B cell (primary cell): ENCODE data around the gene GSC2. TPM values are rescaled to one million over a fixed set of nuclear protein-coding genes. Genes with fewer than 3 reads are reported as not detected.

Source experiments
- ATAC-seq: fragments of 200-7000 bp; cut with Tn5 transposase; one replicate; pipeline ENCODE4 v1.10.0; 2021; ENCODE audit warnings: low read depth, mild to moderate bottlenecking, moderate number of reproducible peaks, moderate library complexity
- CTCF ChIA-PET: fragments of 350-600 bp; sonication (Branson Sonifier 250); formaldehyde crosslinking; loops from one replicate; lab custom pipeline; 2021; ENCODE audit warnings: antibody characterized with exemption, inconsistent platforms; lab: Charles Lee
- POLR2A ChIA-PET: fragments of 350-600 bp; sonication (Branson Sonifier 250); formaldehyde crosslinking; loops from one replicate; lab custom pipeline; 2021; ENCODE audit warnings: antibody characterized with exemption; lab: Charles Lee
- DNase-seq: peaks from one replicate; pipeline ENCODE4 v3.0.0; 2013
- H2AFZ ChIP-seq: 2 replicates; pipeline ENCODE4 v1.6.1; 2012; ENCODE audit warnings: mild to moderate bottlenecking, low read depth, low read length; ENCODE audit not compliant: insufficient read depth, poor library complexity, severe bottlenecking
- H3K27ac ChIP-seq, 2 donors: 1 replicate in 1 of 2; 2 replicates in 1 of 2; pipeline ENCODE4 v1.5.1; 2012 to 2013; ENCODE audit warnings: low read length in 2 of 2, mild to moderate bottlenecking in 2 of 2, moderate library complexity in 1 of 2
- H3K27me3 ChIP-seq, 4 experiments: fragments of 200-600 bp in 1 of 4; sonication (generic) in 1 of 4; replicated peaks in 1 of 4; 1 replicate in 2 of 4; 2 replicates in 2 of 4; pipeline versions ENCODE4 v1.6.1 to v1.7.0; 2013 to 2016; ENCODE audit warnings: low read length in 3 of 4, mild to moderate bottlenecking in 2 of 4, mixed read lengths in 1 of 4, moderate library complexity in 1 of 4; ENCODE audit not compliant: insufficient read depth in 4 of 4, control insufficient read depth in 3 of 4; ENCODE audit errors: control extremely low read depth in 1 of 4
- H3K36me3 ChIP-seq, 2 experiments: replicated peaks in 1 of 2; 1 replicate in 1 of 2; 2 replicates in 1 of 2; pipeline versions ENCODE4 v1.6.1 to v1.7.1; 2013; ENCODE audit warnings: low read length in 1 of 2; ENCODE audit not compliant: insufficient read depth in 2 of 2, control insufficient read depth in 1 of 2; ENCODE audit errors: control extremely low read depth in 1 of 2, extremely low read depth in 1 of 2
- H3K4me1 ChIP-seq, 2 donors: fragments of 200-600 bp in 1 of 2; sonication (generic) in 1 of 2; 1 replicate in 1 of 2; 2 replicates in 1 of 2; pipeline versions ENCODE4 v1.5.1 to v1.6.1; 2013 to 2017; ENCODE audit warnings: low read length in 2 of 2; ENCODE audit not compliant: control insufficient read depth in 2 of 2, insufficient read depth in 2 of 2
- H3K4me2 ChIP-seq: replicated peaks from 2 replicates; pipeline ENCODE3; 2012; ENCODE audit warnings: mild to moderate bottlenecking, low read depth, low read length; ENCODE audit not compliant: poor library complexity, severe bottlenecking
- H3K4me3 ChIP-seq, 5 experiments: fragments of 200-600 bp in 1 of 5; sonication (generic) in 1 of 5; 1 replicate in 3 of 5; 2 replicates in 2 of 5; pipeline versions ENCODE4 v1.5.1 to v1.7.0; 2011 to 2016; ENCODE audit warnings: low read length in 4 of 5, mild to moderate bottlenecking in 4 of 5, low read depth in 2 of 5, control low read depth in 1 of 5, moderate library complexity in 1 of 5; ENCODE audit not compliant: insufficient read depth in 1 of 5; ENCODE audit errors: control extremely low read depth in 1 of 5, extremely low read depth in 1 of 5
- H3K79me2 ChIP-seq: fragments of 200-600 bp; sonication (generic); one replicate; pipeline ENCODE4 v1.6.0; 2016; ENCODE audit warnings: low read length; ENCODE audit not compliant: control insufficient read depth, insufficient read depth
- H3K9ac ChIP-seq: fragments of 200-600 bp; sonication (generic); 2 replicates; pipeline ENCODE4 v1.6.1; 2017; ENCODE audit warnings: mild to moderate bottlenecking, low read length, moderate library complexity
- H3K9me3 ChIP-seq, 3 donors: one replicate each; pipeline versions ENCODE4 v1.6.1 to v1.7.1; 2013; ENCODE audit warnings: low read length in 2 of 3; ENCODE audit not compliant: control insufficient read depth in 2 of 3, insufficient read depth in 1 of 3; ENCODE audit errors: control extremely low read depth in 1 of 3
- H4K20me1 ChIP-seq: 2 replicates; pipeline ENCODE4 v1.6.0; 2012; ENCODE audit warnings: mild to moderate bottlenecking, low read length; ENCODE audit not compliant: insufficient read depth, control insufficient read depth, poor library complexity, severe bottlenecking
- H3K27ac Mint-ChIP-seq: one replicate; pipeline ENCODE4 v1.8.0; 2021; ENCODE audit warnings: mixed read lengths
- H3K27me3 Mint-ChIP-seq: one replicate; pipeline ENCODE4 v1.8.0; 2021; ENCODE audit warnings: mixed read lengths
- H3K4me1 Mint-ChIP-seq: one replicate; pipeline ENCODE4 v1.8.0; 2021; ENCODE audit warnings: mixed read lengths
- H3K4me3 Mint-ChIP-seq: one replicate; pipeline ENCODE4 v1.8.0; 2021; ENCODE audit warnings: mixed read lengths
- H3K9me3 Mint-ChIP-seq: one replicate; pipeline ENCODE4 v1.8.0; 2022; ENCODE audit warnings: mixed read lengths; ENCODE audit not compliant: insufficient read depth
- EZH2 ChIP-seq: IDR thresholded peaks from 2 replicates; pipeline ENCODE4 v1.6.1; 2012; ENCODE audit warnings: borderline replicate concordance, low read depth, mild to moderate bottlenecking, moderate library complexity, low read length; ENCODE audit not compliant: insufficient read depth, poor library complexity, severe bottlenecking
- WGBS: methylation state at CpG from one replicate; pipeline ENCODE4 v1.1.5; 2013; ENCODE audit warnings: missing lambda C conversion rate; ENCODE audit not compliant: insufficient coverage; 5-methylcytosine and 5-hydroxymethylcytosine counted together
- intact Hi-C: fragments of 100-400 bp; cut with micrococcal nuclease; formaldehyde crosslinking; loops from one replicate; pipeline ENCODE4 v1.10.0; 2022
- polyA plus RNA-seq: library from polyadenylated mRNA; depleted of rRNA; stranded (reverse); fragments of >200 nt; gene quantifications from 2 replicates; pipeline ENCODE4 v1.2.3, GENCODE V29; 2012
- total RNA-seq, 2 donors: library from RNA; stranded (reverse); fragments of 120-200 nt in 1 of 2; gene quantifications; 1 replicate in 1 of 2; 2 replicates in 1 of 2; pipeline versions ENCODE4 v1.2.3 to v1.2.4, GENCODE V29; 2013 to 2022
- TF ChIP-seq, protein P1 (sequence below): fragments of 200-600 bp; IDR thresholded peaks from one replicate; pipeline ENCODE4 v1.8.0; 2022; ENCODE audit warnings: antibody characterized with exemption, mild to moderate bottlenecking

GSC2 gene
- total and polyA plus RNA-seq, 2 donors (not counting 1 experiment from before 2014, with no cell fraction given), result not detected

DNA sequence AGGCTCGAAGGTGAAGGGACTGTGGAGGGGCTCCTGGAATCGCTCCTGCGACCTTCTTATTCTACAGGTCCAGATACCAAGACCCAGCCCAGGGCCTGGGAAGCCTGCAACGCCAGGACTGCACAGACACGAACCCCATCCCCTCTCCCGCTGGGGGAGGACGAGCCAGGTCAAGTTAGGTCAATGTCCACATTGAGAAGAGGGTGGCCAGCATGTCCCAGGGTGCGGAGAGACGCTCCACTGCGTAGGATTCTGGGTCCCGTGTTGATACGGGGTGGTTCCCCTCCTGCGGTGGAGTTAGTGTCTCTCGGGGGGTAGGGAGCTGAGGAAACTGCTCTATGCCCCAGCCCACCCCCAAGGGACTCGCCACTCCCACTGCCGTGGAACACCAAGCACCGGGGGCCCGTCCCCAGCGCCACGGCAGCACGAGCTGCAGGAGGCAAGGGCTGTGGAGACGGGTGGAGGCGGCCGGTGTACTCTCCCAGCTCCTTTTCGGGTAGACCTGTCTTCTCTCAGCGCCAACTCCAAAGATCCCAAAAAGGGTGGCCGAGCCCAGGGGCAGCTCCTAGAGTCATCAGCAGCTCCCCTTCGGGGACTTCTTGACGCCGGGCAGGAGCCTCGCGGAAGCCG is 1.6 kb downstream of the GSC2 start:
- intact Hi-C loops, result no loop called here
- POLR2A ChIA-PET, result no interaction called here
- peaks cover 10% of the 10 kb centered on the region for H3K79me2 ChIP-seq
- H3K9me3 ChIP-seq, result peaks cover 0 to 16% (median 0%) of the 10 kb centered on the region in 3 donors
- no peak overlapping the region for H3K9ac ChIP-seq
- DNase-seq, result no peak
- H3K4me2 ChIP-seq, result peak overlapping the region; percentile 82
- Mint-ChIP-seq H3K9me3 (peaks cover 4% of the 10 kb centered on the region), H3K4me1 (peaks cover 22% of the 10 kb centered on the region), H3K4me3 (peak overlapping the region; percentile 52), H3K27ac (no peak overlapping the region), H3K27me3 (peaks cover 29% of the 10 kb centered on the region)
- 33% methylated on average over 23 of the region's 33 CpGs for WGBS
- no peaks in the 10 kb centered on the region for H3K36me3 ChIP-seq
- no peak overlapping the region for H3K27ac ChIP-seq
- peaks cover 3% of the 10 kb centered on the region for H4K20me1 ChIP-seq
- ATAC-seq, result no peak
- peaks cover 0 to 50% (median 20%) of the 10 kb centered on the region in 4 experiments for H3K27me3 ChIP-seq
- TF ChIP-seq, protein P1, sequence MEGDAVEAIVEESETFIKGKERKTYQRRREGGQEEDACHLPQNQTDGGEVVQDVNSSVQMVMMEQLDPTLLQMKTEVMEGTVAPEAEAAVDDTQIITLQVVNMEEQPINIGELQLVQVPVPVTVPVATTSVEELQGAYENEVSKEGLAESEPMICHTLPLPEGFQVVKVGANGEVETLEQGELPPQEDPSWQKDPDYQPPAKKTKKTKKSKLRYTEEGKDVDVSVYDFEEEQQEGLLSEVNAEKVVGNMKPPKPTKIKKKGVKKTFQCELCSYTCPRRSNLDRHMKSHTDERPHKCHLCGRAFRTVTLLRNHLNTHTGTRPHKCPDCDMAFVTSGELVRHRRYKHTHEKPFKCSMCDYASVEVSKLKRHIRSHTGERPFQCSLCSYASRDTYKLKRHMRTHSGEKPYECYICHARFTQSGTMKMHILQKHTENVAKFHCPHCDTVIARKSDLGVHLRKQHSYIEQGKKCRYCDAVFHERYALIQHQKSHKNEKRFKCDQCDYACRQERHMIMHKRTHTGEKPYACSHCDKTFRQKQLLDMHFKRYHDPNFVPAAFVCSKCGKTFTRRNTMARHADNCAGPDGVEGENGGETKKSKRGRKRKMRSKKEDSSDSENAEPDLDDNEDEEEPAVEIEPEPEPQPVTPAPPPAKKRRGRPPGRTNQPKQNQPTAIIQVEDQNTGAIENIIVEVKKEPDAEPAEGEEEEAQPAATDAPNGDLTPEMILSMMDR, result no peak
- no peak for TF ChIP-seq EZH2
- H3K4me1 ChIP-seq, result peaks cover 20 to 21% of the 10 kb centered on the region in 2 donors
- CTCF ChIA-PET, result interaction anchor here (7.2 kb wide), 1 partner anchor 482 kb away, joined by 73 read pairs; no protein-coding TSS in a partner anchor
- peak overlapping the region; percentile 71 for H2AFZ ChIP-seq
- peak overlapping the region in 1 of 5 experiments; percentile 41 for H3K4me3 ChIP-seq

DNA sequence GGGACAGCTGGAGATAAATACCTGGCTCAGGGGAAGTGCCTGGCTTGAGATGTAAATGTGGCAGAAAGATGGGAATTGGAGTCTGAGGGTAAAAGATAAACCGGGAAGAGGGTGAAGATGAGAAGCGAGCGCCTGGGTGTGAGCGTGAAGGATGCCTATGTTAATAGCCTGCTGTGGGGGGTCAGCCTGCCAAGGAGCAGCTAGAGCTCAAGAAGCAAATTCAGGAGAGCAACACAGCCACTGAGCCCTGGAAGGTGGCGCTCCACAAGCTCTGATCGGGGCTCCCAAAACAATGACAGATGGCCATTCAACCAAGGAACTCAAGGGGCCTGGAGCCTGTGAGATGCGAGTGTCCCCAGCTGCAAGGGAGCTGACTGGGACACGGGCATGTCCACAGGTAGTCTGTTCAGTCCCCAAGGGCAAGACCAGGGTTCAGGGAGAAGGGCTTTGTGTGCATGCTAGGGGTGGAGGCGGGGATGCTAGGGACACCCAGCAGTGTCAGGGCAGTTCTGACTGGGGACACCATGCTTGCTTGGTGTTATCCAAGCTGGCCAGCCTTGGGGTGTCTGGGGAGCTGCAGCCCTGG is 2.8 kb downstream of the GSC2 start:
- no peak overlapping the region for H2AFZ ChIP-seq
- no peak for DNase-seq
- peaks cover 0 to 3% of the 10 kb centered on the region in 2 experiments for H3K36me3 ChIP-seq
- Mint-ChIP-seq H3K4me3 (peak overlapping the region; percentile 7), H3K27ac (no peak overlapping the region), H3K4me1 (peaks cover 26% of the 10 kb centered on the region), H3K9me3 (peaks cover 4% of the 10 kb centered on the region), H3K27me3 (peaks cover 23% of the 10 kb centered on the region)
- peaks cover 3% of the 10 kb centered on the region for H4K20me1 ChIP-seq
- ChIA-PET CTCF (interaction anchor here (7.2 kb wide), 1 partner anchor 483 kb away, joined by 73 read pairs; no protein-coding TSS in a partner anchor), POLR2A (no interaction called here)
- peaks cover 21 to 25% of the 10 kb centered on the region in 2 donors for H3K4me1 ChIP-seq
- intact Hi-C loops, result no loop called here
- H3K27ac ChIP-seq, result no peak overlapping the region
- H3K9me3 ChIP-seq, result peaks cover 0 to 16% (median 0%) of the 10 kb centered on the region in 3 donors
- no peak overlapping the region for H3K9ac ChIP-seq
- 63% methylated on average over 9 of the region's 9 CpGs for WGBS
- peaks cover 22% of the 10 kb centered on the region for H3K79me2 ChIP-seq
- TF ChIP-seq EZH2, result no peak
- TF ChIP-seq, protein P1, result no peak
- peaks cover 0 to 40% (median 20%) of the 10 kb centered on the region in 4 experiments for H3K27me3 ChIP-seq
- no peak overlapping the region for H3K4me2 ChIP-seq
- H3K4me3 ChIP-seq, result no peak overlapping the region
- no peak for ATAC-seq
